Suprapubic skin (tissue), 3 donors: Measurements from ENCODE around the gene PHEX.

ENCODE experiments used
- CTCF ChIP-seq, 2 donors: fragments of 200-600 bp in 1 of 2; fragments of 450-650 bp in 1 of 2; sonication (generic) in 1 of 2; IDR thresholded peaks; one replicate each; pipeline ENCODE4 v1.5.1; 2016 to 2019; ENCODE audit warnings: antibody characterized with exemption in 2 of 2, mild to moderate bottlenecking in 1 of 2, moderate library complexity in 1 of 2
- EP300 ChIP-seq: sonication (generic); formaldehyde crosslinking; IDR thresholded peaks from one replicate; pipeline ENCODE4 v1.6.1; 2017; ENCODE audit warnings: antibody characterized with exemption

- no peak for TF ChIP-seq CTCF (IDR thresholded peaks at IDR 0.05)
- no peak for TF ChIP-seq EP300
These were observed 123.0 kb downstream of the PHEX start for GRCh38 chrX:22155126-22155525.
